HepG2 (cell line): ENCODE measurements around the gene VRK1. TPM values are rescaled to one million over a fixed set of nuclear protein-coding genes. Genes with fewer than 3 reads are reported as not detected.

ENCODE experiments used
- ATAC-seq: fragments of 200-7000 bp; cut with Tn5 transposase; 3 replicates; pipeline ENCODE4 v1.9.1; 2020; ENCODE audit warnings: mild to moderate bottlenecking, moderate library complexity
- BruUV-seq: library from RNA; stranded (reverse); fragments of 400-500 nt; replicated peaks from 2 replicates; lab custom pipeline; 2021; lab: Mats Ljungman, UMichigan
- CTCF ChIA-PET: fragments of 300-600 bp; formaldehyde crosslinking; extraction: SDS; loops from one replicate; lab custom pipeline; 2021; ENCODE audit warnings: low total read pairs, inconsistent platforms, low intra/inter-chr PET ratio; lab: Yijun Ruan, JAX
- POLR2A ChIA-PET: fragments of 350-600 bp; sonication (Branson Sonifier 250); formaldehyde crosslinking; loops from one replicate; lab custom pipeline; 2020; ENCODE audit warnings: antibody characterized with exemption, inconsistent platforms; lab: Yijun Ruan, JAX
- DNase-seq: peaks from one replicate; pipeline ENCODE4 v3.0.0-alpha.2; 2015; ENCODE audit warnings: low spot score
- FAIRE-seq: peaks from 3 replicates; lab custom pipeline; 2011; peaks lifted over from hg19 to GRCh38; lab: Jason Lieb, UNC
- H2AFZ ChIP-seq: one replicate; pipeline ENCODE4 v1.6.1; 2011; ENCODE audit warnings: low read length, inconsistent platforms
- H3K27ac ChIP-seq: fragments of 300-600 bp; 3 replicates; pipeline ENCODE4 v1.8.0; 2011; ENCODE audit warnings: mixed run types, mild to moderate bottlenecking, mixed read lengths, low read length, inconsistent platforms; ENCODE audit not compliant: insufficient read depth; ENCODE audit errors: extremely low read length
- H3K27me3 ChIP-seq, 2 experiments: fragments of 200-600 bp in 1 of 2; 2 replicates in 1 of 2; 3 replicates in 1 of 2; pipeline versions ENCODE4 v1.6.0 to v1.8.0; 2011; ENCODE audit warnings: low read length in 2 of 2, mild to moderate bottlenecking in 2 of 2, moderate library complexity in 2 of 2, inconsistent platforms in 1 of 2; ENCODE audit not compliant: insufficient read depth in 2 of 2, control insufficient read depth in 1 of 2
- H3K36me3 ChIP-seq, 2 experiments: fragments of 200-600 bp in 1 of 2; replicated peaks in 1 of 2; 2 replicates in 1 of 2; 3 replicates in 1 of 2; pipeline versions ENCODE4 v1.5.1 to v1.8.0; 2011; ENCODE audit warnings: low read length in 2 of 2, inconsistent platforms in 1 of 2; ENCODE audit not compliant: insufficient read depth in 2 of 2, control insufficient read depth in 1 of 2
- H3K4me1 ChIP-seq: 2 replicates; pipeline ENCODE4 v1.5.1; 2012; ENCODE audit warnings: low read length, inconsistent platforms; ENCODE audit not compliant: insufficient read depth
- H3K4me2 ChIP-seq: 2 replicates; pipeline ENCODE4 v1.6.0; 2011; ENCODE audit warnings: low read depth, low read length, inconsistent platforms
- H3K4me3 ChIP-seq, 3 experiments: fragments of 200-600 bp in 1 of 3; sonication (generic), shearing (Covaris generic) in 1 of 3; replicated peaks in 1 of 3; 2 replicates each; pipeline ENCODE4 v1.5.1; 2011 to 2016; ENCODE audit warnings: low read length in 3 of 3, inconsistent platforms in 2 of 3, low read depth in 2 of 3, mild to moderate bottlenecking in 2 of 3, control low read depth in 1 of 3, mixed read lengths in 1 of 3; ENCODE audit not compliant: insufficient read depth in 1 of 3
- H3K79me2 ChIP-seq: one replicate; pipeline ENCODE4 v1.6.1; 2011; ENCODE audit warnings: low read length, inconsistent platforms; ENCODE audit not compliant: insufficient read depth
- H3K9ac ChIP-seq: 2 replicates; pipeline ENCODE4 v1.6.0; 2011; ENCODE audit warnings: mild to moderate bottlenecking, low read depth, low read length, inconsistent platforms; ENCODE audit not compliant: insufficient read depth
- H3K9me3 ChIP-seq: 2 replicates; pipeline ENCODE4 v1.5.1; 2012; ENCODE audit warnings: mild to moderate bottlenecking, low read length
- H4K20me1 ChIP-seq: 2 replicates; pipeline ENCODE4 v1.6.0; 2011; ENCODE audit warnings: inconsistent platforms, mild to moderate bottlenecking, low read length, moderate library complexity; ENCODE audit not compliant: insufficient read depth
- ASH2L ChIP-seq: fragments of 300-600, 200-600 bp; sonication (generic); IDR thresholded peaks from 2 replicates; pipeline ENCODE4 v1.7.0; 2017; ENCODE audit warnings: low read depth, mild to moderate bottlenecking, moderate library complexity, mixed read lengths, low read length; ENCODE audit not compliant: insufficient read length
- HOXA7 ChIP-seq: sonication (generic); formaldehyde crosslinking; IDR thresholded peaks from 2 replicates; pipeline ENCODE4 v1.8.1; 2022; ENCODE audit warnings: mild to moderate bottlenecking, missing genetic modification reagents, moderate library complexity
- KDM1A ChIP-seq: IDR thresholded peaks from 2 replicates; pipeline ENCODE4 v1.6.1; 2016; ENCODE audit warnings: missing compliant biosample characterization
- SRSF4 ChIP-seq: fragments of 200-400 bp; formaldehyde crosslinking; IDR thresholded peaks from one replicate; pipeline ENCODE4 v1.6.1; 2018; ENCODE audit warnings: mild to moderate bottlenecking, low read depth, low read length, moderate library complexity; ENCODE audit not compliant: poor library complexity, severe bottlenecking
- TBX2 ChIP-seq: sonication (generic); formaldehyde crosslinking; IDR thresholded peaks from 2 replicates; pipeline ENCODE4 v1.5.0; 2020; ENCODE audit warnings: missing genetic modification reagents, mild to moderate bottlenecking, borderline replicate concordance
- TFAP4 ChIP-seq: sonication (generic); IDR thresholded peaks from 2 replicates; pipeline ENCODE4 v1.6.1; 2016; ENCODE audit warnings: low read depth, borderline replicate concordance
- ZBTB42 ChIP-seq: sonication (generic); formaldehyde crosslinking; IDR thresholded peaks from 2 replicates; pipeline ENCODE4 v1.5.0; 2020; ENCODE audit warnings: mild to moderate bottlenecking, missing genetic modification reagents
- ZNF552 ChIP-seq: sonication (generic); formaldehyde crosslinking; IDR thresholded peaks from 2 replicates; pipeline ENCODE4 v1.9.0; 2022; ENCODE audit warnings: missing genetic modification reagents, mild to moderate bottlenecking, borderline replicate concordance
- ZNF616 ChIP-seq: sonication (generic); formaldehyde crosslinking; IDR thresholded peaks from 2 replicates; pipeline ENCODE4 v1.5.0; 2020; ENCODE audit warnings: low read depth, mild to moderate bottlenecking, missing genetic modification reagents
- ZSCAN22 ChIP-seq: sonication (generic); formaldehyde crosslinking; IDR thresholded peaks from 2 replicates; pipeline ENCODE4 v1.4.0; 2020; ENCODE audit warnings: mild to moderate bottlenecking, missing genetic modification reagents
- WGBS: methylation state at CpG from one replicate; pipeline ENCODE4 v1.1.6; 2017; ENCODE audit warnings: low lambda C conversion rate; 5-methylcytosine and 5-hydroxymethylcytosine counted together
- in situ Hi-C: cut with HindIII; loops from 2 replicates; pipeline ENCODE4 v1.10.0; 2017; ENCODE audit warnings: low pct_unique_long_range_greater_than_20kb; ENCODE audit not compliant: extremely low pct_ligation_motif_present
- intact Hi-C: fragments of 100-400 bp; cut with micrococcal nuclease; formaldehyde crosslinking; loops from one replicate; pipeline ENCODE4 v1.10.0; 2022; ENCODE audit not compliant: unreplicated experiment
- polyA plus RNA-seq, 8 experiments: library from polyadenylated mRNA; depleted of rRNA in 3 of 8; stranded (reverse) in 7 of 8; unstranded in 1 of 8; fragments of >200 nt; fragmentation: Illumina TruSeq in 4 of 8; extraction: Trizol in 4 of 8; gene quantifications; 2 replicates each; pipeline versions ENCODE4 v1.2.1 to v1.2.3, GENCODE V29; 2011 to 2016; ENCODE audit warnings: low read depth in 4 of 8, missing spikeins in 1 of 8, mixed read lengths in 1 of 8; ENCODE audit not compliant: insufficient read depth in 1 of 8
- total RNA-seq, 5 experiments: library from RNA; depleted of rRNA; stranded (reverse); fragments of >200 nt; fragmentation: Illumina TruSeq; extraction: Trizol; gene quantifications; 2 replicates each; pipeline ENCODE4 v1.2.3, GENCODE V29; 2016; ENCODE audit warnings: low read depth in 1 of 5

VRK1 gene
- total and polyA plus RNA-seq, 2 of the 13 experiments (the other 11 are each of a cell fraction or from before 2014, with no cell fraction given), result 7.9 to 51.3 TPM

- Histone ChIP-seq H3K27ac (no peak overlapping the region), H3K4me3 (no peak overlapping the region), H3K9me3 (no peaks in the 10 kb centered on the region), H3K9ac (no peak overlapping the region), H3K4me2 (no peak overlapping the region), H3K4me1 (no peaks in the 10 kb centered on the region), H3K79me2 (no peaks in the 10 kb centered on the region), H2AFZ (no peak overlapping the region), H3K36me3 (no peaks in the 10 kb centered on the region), H4K20me1 (no peaks in the 10 kb centered on the region), H3K27me3 (no peaks in the 10 kb centered on the region)
- CTCF ChIA-PET, result no interaction called here
- intact Hi-C loops, result no loop called here
- 93% methylated on average over 8 of the region's 8 CpGs for WGBS
- ATAC-seq, result no peak
- TF ChIP-seq ZSCAN22 (CRISPR knock-in tag), result no peak
- no peak for TF ChIP-seq SRSF4
- TF ChIP-seq TFAP4, result no peak
- no peak for TF ChIP-seq TBX2 (CRISPR knock-in tag)
- TF ChIP-seq ZBTB42 (CRISPR knock-in tag), result no peak
- TF ChIP-seq ZNF616 (CRISPR knock-in tag), result no peak
- no peak for TF ChIP-seq HOXA7 (CRISPR knock-in tag)
- TF ChIP-seq ASH2L, result no peak
- no peak for TF ChIP-seq KDM1A (CRISPR knock-in tag)
- TF ChIP-seq ZNF552 (CRISPR knock-in tag), result no peak
- no TSS peak for BruUV-seq
- FAIRE-seq, result no peak
- in situ Hi-C loops, result no loop called here
- DNase-seq, result no peak
- POLR2A ChIA-PET, result no interaction called here
Observed at GRCh38 chr14:96922986-96923385, 125.8 kb downstream of the VRK1 start.
